IMR-90 (cell line): ENCODE data around the gene HEXIM1.

Experiments used
- MAFK ChIP-seq: IDR thresholded peaks from 2 replicates; pipeline ENCODE4 v1.6.1; 2012; ENCODE audit warnings: low read depth, low read length, improper control_type of control experiment
- MAZ ChIP-seq: IDR thresholded peaks from 2 replicates; pipeline ENCODE4 v1.6.1; 2012; ENCODE audit warnings: low read depth, mild to moderate bottlenecking, low read length, improper control_type of control experiment, moderate library complexity, borderline replicate concordance
- POLR2A ChIP-seq: IDR thresholded peaks from 2 replicates; pipeline ENCODE4 v1.6.1; 2012; ENCODE audit warnings: mild to moderate bottlenecking, low read depth, low read length
- RAD21 ChIP-seq: IDR thresholded peaks from 2 replicates; pipeline ENCODE4 v1.6.1; 2012; ENCODE audit warnings: low read length, improper control_type of control experiment
- RFX5 ChIP-seq: IDR thresholded peaks from 2 replicates; pipeline ENCODE4 v1.8.0; 2012; ENCODE audit warnings: low read depth, mild to moderate bottlenecking, low read length, moderate library complexity
- TF ChIP-seq, protein P1 (sequence below): conservative IDR thresholded peaks from 2 replicates; pipeline ENCODE4 v1.5.1; 2012; ENCODE audit warnings: mild to moderate bottlenecking, low read depth, low read length, improper control_type of control experiment
- TF ChIP-seq, protein P2 (sequence below): fragments of 150-350 bp; IDR thresholded peaks from 2 replicates; pipeline ENCODE4 v1.6.1; 2017; ENCODE audit warnings: mild to moderate bottlenecking, antibody characterized with exemption, low read length, low read depth

DNA sequence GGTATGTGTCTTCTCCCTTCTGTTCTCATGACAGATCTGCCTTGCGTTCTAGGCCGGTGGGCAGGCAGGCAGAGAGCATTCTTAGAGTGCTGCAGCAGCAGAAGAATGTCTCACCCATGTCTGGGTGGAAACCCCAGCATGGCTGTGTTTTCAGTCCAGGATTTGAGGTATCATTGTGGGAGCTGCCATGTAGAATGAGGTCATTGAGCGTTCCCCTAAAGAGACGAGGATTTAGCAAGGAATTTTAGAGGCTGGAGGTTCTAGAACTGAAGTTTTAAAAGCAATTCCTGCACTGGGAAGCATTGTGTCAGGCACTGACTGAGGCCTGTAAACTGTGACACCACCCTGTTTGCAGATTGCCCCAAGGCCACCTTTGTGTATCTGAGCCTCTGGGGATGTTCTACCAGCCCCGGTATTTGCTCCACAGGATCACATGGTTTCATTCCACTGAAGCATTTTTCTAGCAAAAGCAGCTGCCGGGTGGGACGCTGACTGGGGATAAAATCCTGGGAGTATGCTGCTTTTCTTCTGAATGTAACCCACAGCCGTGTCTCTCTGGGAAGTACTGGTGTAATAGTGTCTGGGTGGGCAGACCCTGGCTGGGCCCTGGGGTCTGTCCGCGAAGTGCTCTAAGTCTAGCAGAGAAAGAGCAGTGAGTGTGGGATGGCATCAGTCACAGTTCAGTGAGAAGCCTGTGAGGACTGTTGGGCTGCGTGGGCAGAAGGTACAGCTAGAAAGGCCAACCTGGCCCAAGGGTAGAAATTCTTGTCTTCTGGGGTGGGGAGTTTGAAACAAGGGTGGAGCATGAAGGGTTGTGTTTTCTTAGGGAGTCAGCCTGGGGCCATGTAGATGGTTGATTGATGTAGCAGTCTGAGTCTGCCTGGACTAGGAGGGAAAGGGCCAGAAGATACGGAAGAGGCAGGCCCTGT is 46.1 kb upstream of the HEXIM1 start:
- TF ChIP-seq, protein P1, sequence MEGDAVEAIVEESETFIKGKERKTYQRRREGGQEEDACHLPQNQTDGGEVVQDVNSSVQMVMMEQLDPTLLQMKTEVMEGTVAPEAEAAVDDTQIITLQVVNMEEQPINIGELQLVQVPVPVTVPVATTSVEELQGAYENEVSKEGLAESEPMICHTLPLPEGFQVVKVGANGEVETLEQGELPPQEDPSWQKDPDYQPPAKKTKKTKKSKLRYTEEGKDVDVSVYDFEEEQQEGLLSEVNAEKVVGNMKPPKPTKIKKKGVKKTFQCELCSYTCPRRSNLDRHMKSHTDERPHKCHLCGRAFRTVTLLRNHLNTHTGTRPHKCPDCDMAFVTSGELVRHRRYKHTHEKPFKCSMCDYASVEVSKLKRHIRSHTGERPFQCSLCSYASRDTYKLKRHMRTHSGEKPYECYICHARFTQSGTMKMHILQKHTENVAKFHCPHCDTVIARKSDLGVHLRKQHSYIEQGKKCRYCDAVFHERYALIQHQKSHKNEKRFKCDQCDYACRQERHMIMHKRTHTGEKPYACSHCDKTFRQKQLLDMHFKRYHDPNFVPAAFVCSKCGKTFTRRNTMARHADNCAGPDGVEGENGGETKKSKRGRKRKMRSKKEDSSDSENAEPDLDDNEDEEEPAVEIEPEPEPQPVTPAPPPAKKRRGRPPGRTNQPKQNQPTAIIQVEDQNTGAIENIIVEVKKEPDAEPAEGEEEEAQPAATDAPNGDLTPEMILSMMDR, result no peak
- no peak for TF ChIP-seq POLR2A
- no peak for TF ChIP-seq RFX5
- no peak for TF ChIP-seq MAFK
- TF ChIP-seq MAZ, result no peak
- TF ChIP-seq, protein P2, sequence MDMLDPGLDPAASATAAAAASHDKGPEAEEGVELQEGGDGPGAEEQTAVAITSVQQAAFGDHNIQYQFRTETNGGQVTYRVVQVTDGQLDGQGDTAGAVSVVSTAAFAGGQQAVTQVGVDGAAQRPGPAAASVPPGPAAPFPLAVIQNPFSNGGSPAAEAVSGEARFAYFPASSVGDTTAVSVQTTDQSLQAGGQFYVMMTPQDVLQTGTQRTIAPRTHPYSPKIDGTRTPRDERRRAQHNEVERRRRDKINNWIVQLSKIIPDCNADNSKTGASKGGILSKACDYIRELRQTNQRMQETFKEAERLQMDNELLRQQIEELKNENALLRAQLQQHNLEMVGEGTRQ, result no peak
- no peak for TF ChIP-seq RAD21
